H9 (cell line): ENCODE data around the gene UQCRC2. TPM values are rescaled to one million over a fixed set of nuclear protein-coding genes. Genes with fewer than 3 reads are reported as not detected.
A peak's percentile ranks its signal among the peaks of the same experiment; 100 is the strongest.

Source experiments
- DNase-seq: peaks from one replicate; pipeline ENCODE4 v3.0.0-alpha.2; 2017
- H2AFZ ChIP-seq: one replicate; pipeline ENCODE4 v1.6.1; 2013; ENCODE audit warnings: mild to moderate bottlenecking, low read length, control low read depth, moderate library complexity
- H2AK5ac ChIP-seq: 2 replicates; pipeline ENCODE4 v1.6.1; 2013; ENCODE audit warnings: low read length, control low read depth, mixed read lengths; ENCODE audit not compliant: insufficient read length
- H2BK120ac ChIP-seq: one replicate; pipeline ENCODE4 v1.6.1; 2013; ENCODE audit warnings: low read depth, mild to moderate bottlenecking, low read length, control low read depth, inconsistent platforms; ENCODE audit not compliant: poor library complexity, severe bottlenecking
- H2BK12ac ChIP-seq: 2 replicates; pipeline ENCODE4 v1.6.1; 2013; ENCODE audit warnings: low read length, control low read depth, mixed read lengths, low read depth; ENCODE audit not compliant: insufficient read length
- H2BK15ac ChIP-seq: 2 replicates; pipeline ENCODE4 v1.6.1; 2013; ENCODE audit warnings: low read depth, low read length, control low read depth
- H2BK20ac ChIP-seq: one replicate; pipeline ENCODE4 v1.6.1; 2013; ENCODE audit warnings: low read depth, mild to moderate bottlenecking, low read length, control low read depth, inconsistent platforms; ENCODE audit not compliant: poor library complexity, severe bottlenecking
- H2BK5ac ChIP-seq: 2 replicates; pipeline ENCODE4 v1.6.1; 2013; ENCODE audit warnings: low read length, control low read depth, mixed read lengths; ENCODE audit not compliant: insufficient read length
- H3K14ac ChIP-seq: 2 replicates; pipeline ENCODE4 v1.6.1; 2013; ENCODE audit warnings: low read length, control low read depth; ENCODE audit not compliant: insufficient read depth
- H3K18ac ChIP-seq: 2 replicates; pipeline ENCODE4 v1.6.1; 2013; ENCODE audit warnings: low read depth, mild to moderate bottlenecking, mixed read lengths, low read length, control low read depth; ENCODE audit not compliant: insufficient read length
- H3K23ac ChIP-seq: 2 replicates; pipeline ENCODE4 v1.6.1; 2013; ENCODE audit warnings: low read length, control low read depth, mixed read lengths, low read depth; ENCODE audit not compliant: insufficient read length
- H3K23me2 ChIP-seq: 2 replicates; pipeline ENCODE4 v1.6.1; 2013; ENCODE audit warnings: low read depth, mild to moderate bottlenecking, mixed read lengths, low read length, control low read depth; ENCODE audit not compliant: insufficient read length, poor library complexity, severe bottlenecking
- H3K27ac ChIP-seq: 2 replicates; pipeline ENCODE4 v1.5.1; 2013; ENCODE audit warnings: low read length, control low read depth, mixed read lengths, low read depth; ENCODE audit not compliant: insufficient read length
- H3K27me3 ChIP-seq: 2 replicates; pipeline ENCODE4 v1.6.1; 2013; ENCODE audit warnings: low read length, control low read depth, inconsistent platforms; ENCODE audit not compliant: insufficient read depth
- H3K4ac ChIP-seq: 2 replicates; pipeline ENCODE4 v1.6.1; 2013; ENCODE audit warnings: low read depth, mild to moderate bottlenecking, control low read depth, inconsistent platforms, low read length, moderate library complexity
- H3K4me1 ChIP-seq: 2 replicates; pipeline ENCODE4 v1.6.1; 2013; ENCODE audit warnings: low read length, control low read depth, inconsistent platforms; ENCODE audit not compliant: insufficient read depth
- H3K4me2 ChIP-seq: 2 replicates; pipeline ENCODE4 v1.6.1; 2013; ENCODE audit warnings: low read length, control low read depth, mixed read lengths; ENCODE audit not compliant: insufficient read length, insufficient read depth
- H3K56ac ChIP-seq: 2 replicates; pipeline ENCODE4 v1.6.1; 2013; ENCODE audit warnings: low read depth, mild to moderate bottlenecking, mixed read lengths, low read length, control low read depth; ENCODE audit not compliant: insufficient read length
- H3K79me1 ChIP-seq: 2 replicates; pipeline ENCODE4 v1.6.1; 2013; ENCODE audit warnings: low read depth, mild to moderate bottlenecking, moderate library complexity, low read length, control low read depth, inconsistent platforms; ENCODE audit not compliant: insufficient read depth, poor library complexity, severe bottlenecking
- H3K79me2 ChIP-seq: 2 replicates; pipeline ENCODE4 v1.6.1; 2013; ENCODE audit warnings: low read length, control low read depth, inconsistent platforms; ENCODE audit not compliant: insufficient read depth
- H3K9ac ChIP-seq: 2 replicates; pipeline ENCODE4 v1.6.1; 2013; ENCODE audit warnings: low read length, control low read depth, mixed read lengths; ENCODE audit not compliant: insufficient read length; ENCODE audit errors: extremely low read depth
- H3K9me3 ChIP-seq: one replicate; pipeline ENCODE4 v1.6.1; 2013; ENCODE audit warnings: low read depth, low read length, inconsistent platforms; ENCODE audit not compliant: control insufficient read depth
- H3T11ph ChIP-seq: one replicate; pipeline ENCODE4 v1.6.1; 2013; ENCODE audit warnings: mild to moderate bottlenecking, low read length, control low read depth, inconsistent platforms
- H4K20me1 ChIP-seq: one replicate; pipeline ENCODE4 v1.6.1; 2013; ENCODE audit not compliant: control insufficient read depth, insufficient read length, insufficient read depth
- H4K5ac ChIP-seq: 2 replicates; pipeline ENCODE4 v1.6.1; 2013; ENCODE audit warnings: low read depth, mild to moderate bottlenecking, mixed read lengths, low read length, control low read depth; ENCODE audit not compliant: insufficient read length
- H4K8ac ChIP-seq: replicated peaks from 2 replicates; pipeline ENCODE4 v1.6.1; 2013; ENCODE audit warnings: low read length, control low read depth, mixed read lengths, low read depth; ENCODE audit not compliant: insufficient read length
- H4K91ac ChIP-seq: 2 replicates; pipeline ENCODE4 v1.6.1; 2013; ENCODE audit warnings: low read depth, mild to moderate bottlenecking, moderate library complexity, mixed read lengths, low read length, control low read depth; ENCODE audit not compliant: insufficient read length
- H3K27ac Mint-ChIP-seq, 3 experiments: 2 replicates in 2 of 3; 3 replicates in 1 of 3; pipeline ENCODE4 v1.8.0; 2020 to 2021; ENCODE audit warnings: mixed read lengths in 3 of 3, mild to moderate bottlenecking in 1 of 3, moderate library complexity in 1 of 3
- H3K27me3 Mint-ChIP-seq: 2 replicates; pipeline ENCODE4 v1.8.0; 2021; ENCODE audit warnings: low read depth, mild to moderate bottlenecking, moderate library complexity, mixed read lengths
- H3K36me3 Mint-ChIP-seq, 3 experiments: 2 replicates in 2 of 3; 3 replicates in 1 of 3; pipeline ENCODE4 v1.8.0; 2020 to 2021; ENCODE audit warnings: low read depth in 3 of 3, mixed read lengths in 3 of 3; ENCODE audit not compliant: insufficient read depth in 1 of 3
- H3K4me1 Mint-ChIP-seq, 2 experiments: 2 replicates each; pipeline ENCODE4 v1.8.0; 2020; ENCODE audit warnings: mixed read lengths in 2 of 2
- H3K4me3 Mint-ChIP-seq, 2 experiments: 2 replicates in 1 of 2; 3 replicates in 1 of 2; pipeline ENCODE4 v1.8.0; 2020 to 2021; ENCODE audit warnings: mild to moderate bottlenecking in 2 of 2, mixed read lengths in 2 of 2, moderate library complexity in 1 of 2
- H3K9me3 Mint-ChIP-seq, 2 experiments: 2 replicates in 1 of 2; 3 replicates in 1 of 2; pipeline ENCODE4 v1.8.0; 2020; ENCODE audit warnings: mild to moderate bottlenecking in 2 of 2, mixed read lengths in 2 of 2, moderate library complexity in 1 of 2
- CTCF ChIP-seq: fragments of 200-600 bp; sonication (generic); conservative IDR thresholded peaks from 3 replicates; pipeline ENCODE4 v1.8.0; 2021; ENCODE audit warnings: antibody characterized with exemption, mild to moderate bottlenecking
- WGBS: extraction: QIAGEN DNeasy Blood & Tissue Kit; methylation state at CpG from one replicate; pipeline ENCODE4 v1.1.7; 2013; ENCODE audit warnings: missing lambda C conversion rate, low lambda C conversion rate, mixed read lengths; ENCODE audit not compliant: insufficient read length; ENCODE audit errors: extremely low coverage; 5-methylcytosine and 5-hydroxymethylcytosine counted together
- total RNA-seq: library from RNA; stranded (reverse); gene quantifications from 2 replicates; pipeline ENCODE4 v1.2.1, GENCODE V29; 2021

UQCRC2 gene
- total RNA-seq, 1 experiment from 2014 or later, result 228 TPM

GRCh38 chr16:21997697-21998480, 44.7 kb downstream of the UQCRC2 start:
- no peak for TF ChIP-seq CTCF
- Histone ChIP-seq H4K8ac (no peak overlapping the region), H3K23me2 (peaks cover 3% of the 10 kb centered on the region), H3K27ac (no peak overlapping the region), H3K14ac (no peak overlapping the region), H2BK12ac (no peak overlapping the region), H4K5ac (no peak overlapping the region), H3K27me3 (no peaks in the 10 kb centered on the region), H2BK15ac (no peak overlapping the region), H2AK5ac (no peak overlapping the region), H3K18ac (no peak overlapping the region), H3K23ac (no peak overlapping the region), H3K79me2 (no peaks in the 10 kb centered on the region), H2BK120ac (no peak overlapping the region), H3K4me2 (no peak overlapping the region), H3K4me1 (no peaks in the 10 kb centered on the region), H2BK5ac (no peak overlapping the region), H4K20me1 (no peaks in the 10 kb centered on the region), H3K4ac (no peak overlapping the region), H3K9ac (no peak overlapping the region), H3T11ph (no peak overlapping the region), H2BK20ac (no peak overlapping the region), H2AFZ (no peak overlapping the region), H3K9me3 (no peaks in the 10 kb centered on the region), H4K91ac (no peak overlapping the region), H3K79me1 (no peaks in the 10 kb centered on the region), H3K56ac (no peak overlapping the region)
- Mint-ChIP-seq H3K9me3 (no peaks in the 10 kb centered on the region), H3K27me3 (peaks cover 2% of the 10 kb centered on the region; the same call in 1 of the 2 replicates), H3K4me3 (no peak overlapping the region), H3K4me1 (peaks cover 4 to 8% of the 10 kb centered on the region in 2 experiments), H3K36me3 (no peaks in the 10 kb centered on the region), H3K27ac (peak overlapping the region in 1 of 3 experiments; percentile 37; a peak in 1 of 7 replicates)
- WGBS, result no CpG with 5 or more reads among the region's 7 CpGs
- no peak for DNase-seq
